GM18505 (cell line): Measurements from ENCODE around the gene PUS10.
"Not testable (repeated sequence)": the region's sequence is repeated elsewhere in the genome, so short reads cannot be mapped to it uniquely, and the experiment has no call there.

Experiments used
- ATAC-seq: cut with Tn5 transposase; IDR thresholded peaks from one replicate; pipeline ENCODE4 v1.9.1; 2021; ENCODE audit not compliant: unreplicated experiment
- POLR2A ChIP-seq: IDR thresholded peaks from 4 replicates; pipeline ENCODE4 v1.6.1; 2011; ENCODE audit warnings: borderline replicate concordance; ENCODE audit not compliant: insufficient read depth, insufficient read length; ENCODE audit errors: extremely low read depth

Gene PUS10

GRCh38 chr2:61021228-61021660 lies 3.2 kb upstream of the PUS10 start:
- no peak for TF ChIP-seq POLR2A

DNA sequence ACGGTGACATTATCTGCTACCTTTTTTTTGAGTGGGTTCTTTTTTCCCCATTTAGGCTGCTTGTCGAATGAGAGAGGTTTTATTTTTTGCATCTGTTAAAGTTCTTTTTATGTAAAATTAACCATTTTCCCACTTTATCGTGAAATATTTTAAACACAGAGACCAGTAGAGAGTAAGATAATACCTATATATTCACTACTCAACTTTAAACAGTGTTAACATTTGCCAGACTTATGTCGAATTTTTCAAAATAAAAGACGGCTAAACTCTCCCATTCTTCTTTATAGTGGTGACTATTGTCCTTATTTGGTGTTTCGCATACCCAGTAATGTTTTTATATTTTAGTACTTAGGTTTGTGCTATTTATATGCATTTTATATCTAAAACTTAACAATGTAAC lies 743 bp upstream of the PUS10 start:
- no peak for ATAC-seq
- no peak for TF ChIP-seq POLR2A

More at GRCh38 chr2:61021228-61021660, 3.2 kb upstream of the PUS10 start:
- ATAC-seq: no peak

- TF ChIP-seq POLR2A: no peak
- no peak for ATAC-seq
Observed at GRCh38 chr2:61018318-61018755, 282 bp upstream of the PUS10 start.

DNA sequence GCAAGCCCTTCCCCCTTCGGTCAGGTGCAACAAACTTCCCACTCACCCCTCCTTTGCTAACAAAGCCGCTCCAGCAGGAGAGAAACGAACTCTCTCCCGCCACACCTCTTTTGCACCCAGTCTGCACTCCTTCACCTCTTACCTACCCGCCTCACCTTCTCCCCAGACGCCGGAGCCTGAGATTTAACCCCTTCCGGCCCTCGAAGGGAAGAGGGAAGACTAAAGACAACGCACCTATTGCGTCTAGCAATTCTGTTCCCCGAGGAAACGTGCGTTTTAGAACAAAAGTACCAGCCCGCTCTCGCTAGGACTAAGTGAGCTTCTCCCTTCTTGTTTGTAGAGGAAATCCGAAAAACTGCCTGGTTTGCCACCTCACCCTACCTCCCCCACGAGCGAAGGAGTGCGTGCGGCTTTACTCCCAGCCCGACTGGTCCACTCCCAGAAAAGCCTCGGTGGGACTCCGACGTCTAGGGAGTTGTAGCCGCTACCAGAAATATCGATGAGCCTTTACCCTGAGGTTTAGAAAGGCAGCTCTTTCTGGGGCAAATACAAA lies 976 bp downstream of the PUS10 start:
- peak; percentile 61 for ATAC-seq
- peak; percentile 51 for TF ChIP-seq POLR2A

DNA sequence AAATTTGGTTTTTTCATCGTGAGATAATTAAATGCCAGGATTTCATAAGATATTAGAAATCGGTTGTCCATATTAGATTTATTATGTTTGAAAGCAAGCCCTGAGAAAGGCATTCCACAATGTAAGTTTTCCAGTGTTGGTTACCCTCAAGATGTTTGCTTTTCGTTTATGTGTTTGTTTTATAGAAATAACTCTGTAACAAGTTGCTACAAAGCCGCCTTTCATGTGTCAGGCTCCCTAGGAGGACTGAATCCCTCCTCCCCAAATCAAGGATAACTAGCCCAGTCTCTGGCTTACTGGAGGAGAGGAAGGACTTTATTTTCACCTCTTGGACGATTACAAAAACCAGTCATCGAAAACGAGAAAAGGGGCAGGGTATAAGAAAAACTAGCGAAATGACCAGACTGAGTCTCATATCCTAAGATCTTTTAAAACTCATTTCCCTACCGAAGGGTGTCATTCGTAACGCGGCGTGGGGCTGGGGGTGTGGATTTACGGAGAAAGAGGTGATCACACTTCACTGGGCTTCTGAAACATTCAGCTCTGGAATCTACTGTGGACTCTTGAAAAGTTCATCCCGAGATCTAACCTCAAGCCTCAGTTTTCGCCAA lies 1.6 kb downstream of the PUS10 start:
- peak; percentile 15 for ATAC-seq
- no peak for TF ChIP-seq POLR2A

- ATAC-seq: no peak
- no peak for TF ChIP-seq POLR2A
Observed at GRCh38 chr2:61015976-61016375, 2.1 kb downstream of the PUS10 start.

DNA sequence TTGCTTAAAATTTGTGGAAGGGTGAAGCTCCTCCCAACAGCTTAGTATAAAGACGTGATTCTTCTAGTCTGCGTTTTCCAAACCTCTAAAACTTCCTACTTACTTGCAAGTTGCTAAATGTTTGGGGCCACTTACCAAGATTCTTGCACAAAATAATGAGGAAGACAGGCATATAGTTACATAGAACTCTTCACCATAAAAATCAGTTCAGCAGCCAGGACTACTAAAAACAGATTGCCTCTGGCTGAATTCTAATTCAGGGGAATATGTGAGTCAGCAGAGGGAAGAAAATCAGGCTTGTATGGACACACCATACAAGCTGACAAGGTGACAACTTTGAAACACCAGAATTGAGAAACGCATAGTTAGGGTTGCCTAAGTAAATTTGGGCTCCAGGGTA lies 3.3 kb downstream of the PUS10 start:
- ATAC-seq: no peak
- no peak for TF ChIP-seq POLR2A

DNA sequence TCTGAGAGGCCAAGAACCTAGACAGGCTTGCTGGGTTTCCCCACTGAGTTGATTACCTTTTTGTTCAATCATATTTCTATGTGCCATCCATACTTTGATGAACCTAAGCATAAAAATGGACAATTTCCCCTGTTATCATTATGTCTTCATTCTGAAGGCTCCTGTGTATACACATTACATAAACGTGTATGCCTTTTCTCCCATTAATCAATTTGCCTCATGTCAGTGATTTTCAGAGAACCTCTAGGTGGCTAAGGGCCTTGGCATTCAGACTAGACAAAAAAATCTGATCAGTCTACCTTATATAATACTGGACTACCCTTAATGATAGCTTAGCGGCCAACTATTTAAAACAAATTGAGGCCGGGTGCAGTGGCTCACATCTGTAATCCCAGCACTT lies 4.7 kb downstream of the PUS10 start:
- TF ChIP-seq POLR2A: no peak
- no peak for ATAC-seq

DNA sequence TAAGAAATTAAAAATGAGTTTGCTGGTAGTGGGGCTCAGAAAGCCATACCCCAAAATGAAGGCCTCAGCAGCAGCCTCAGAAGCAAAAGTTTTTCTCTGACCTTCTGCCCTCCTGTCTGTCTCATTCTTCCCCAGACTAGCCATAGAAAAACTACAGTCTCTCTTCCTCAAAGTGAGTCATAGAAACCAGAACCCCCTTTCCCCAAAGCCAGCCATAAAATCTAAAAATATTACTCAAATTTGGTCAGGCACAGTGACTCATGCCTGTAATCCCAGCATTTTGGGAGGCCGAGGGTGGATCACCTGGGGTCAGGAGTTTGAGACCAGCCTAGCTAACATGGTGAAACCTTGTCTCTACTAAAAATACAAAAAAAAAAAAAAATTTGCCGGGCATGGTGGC lies 5.8 kb downstream of the PUS10 start:
- ATAC-seq: not testable (repeated sequence)

GRCh38 chr2:61011678-61012077 lies 6.4 kb downstream of the PUS10 start:
- ATAC-seq: no peak
- no peak for TF ChIP-seq POLR2A

DNA sequence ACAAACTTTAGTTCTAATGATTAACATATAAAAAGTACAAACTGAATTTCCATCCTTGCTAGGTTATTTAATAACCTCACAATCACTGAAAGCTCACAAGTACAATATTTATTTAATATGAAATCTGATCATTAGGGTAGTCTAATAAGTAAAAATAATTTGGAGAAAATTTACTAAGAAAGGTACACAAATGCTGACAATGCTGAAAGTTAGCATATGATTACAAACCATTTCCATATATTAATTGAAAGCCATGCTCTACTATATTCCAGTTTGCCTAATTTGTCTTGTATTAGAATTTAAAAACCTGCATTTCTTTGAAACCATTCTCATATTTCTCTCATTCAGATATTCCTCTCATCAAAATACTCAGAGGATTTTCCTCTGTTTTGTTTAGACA lies 8.7 kb downstream of the PUS10 start:
- no peak for ATAC-seq

GRCh38 chr2:61006486-61007105 lies 11.5 kb downstream of the PUS10 start:
- no peak for ATAC-seq

More for the DNA sequence above, 8.7 kb downstream of the PUS10 start:
- TF ChIP-seq POLR2A: no peak

GRCh38 chr2:61005736-61006135 lies 12.3 kb downstream of the PUS10 start:
- no peak for ATAC-seq
- TF ChIP-seq POLR2A: no peak

More at GRCh38 chr2:61006486-61007105, 11.5 kb downstream of the PUS10 start:
- TF ChIP-seq POLR2A: no peak

- TF ChIP-seq POLR2A: no peak
- ATAC-seq: no peak
Observed at GRCh38 chr2:60998628-60999545, 19.2 kb downstream of the PUS10 start.

- no peak for TF ChIP-seq POLR2A
- ATAC-seq: no peak
Observed at GRCh38 chr2:60994131-60994530, 23.9 kb downstream of the PUS10 start.
